ENCODE results near the gene CYP3A7. TPM values are rescaled to one million over a fixed set of nuclear protein-coding genes. Genes with fewer than 3 reads are reported as not detected.

The CYP3A7 gene
- total RNA-seq (2022; extraction: Qiagen RNA extraction; ENCODE audit: low read depth), result not detected in 5 replicates

GRCh38 chr7:99734987-99735386, at the start of gene CYP3A7:
Gene CYP3A7, minus strand, starts transcription at chr7:99735196. Its CDS starts 103 bp downstream, at chr7:99735093.

GRCh38 chr7:99784007-99784406, 49.0 kb upstream of the CYP3A7 start, which contains the start of gene CYP3A4:
Gene CYP3A4, minus strand, starts transcription at chr7:99784184. Its CDS starts 103 bp downstream, at chr7:99784081.

GRCh38 chr7:99679400-99680191, 55.4 kb downstream of the CYP3A7 start, which contains the start of gene CYP3A5:
Gene CYP3A5, minus strand, starts transcription at chr7:99679996. Its CDS starts 100 bp downstream, at chr7:99679896.

Other genes with a start within 250 kb of the CYP3A7 start
- gene ZNF394, start 234.9 kb downstream of the CYP3A7 start, total RNA-seq (2022; extraction: Qiagen RNA extraction; ENCODE audit: low read depth), result 15.6 to 21.2 TPM (median 18.3 TPM) in 5 replicates
- gene ZKSCAN5, start 230.5 kb downstream of the CYP3A7 start, total RNA-seq (2022; extraction: Qiagen RNA extraction; ENCODE audit: low read depth), result 9.0 to 9.9 TPM (median 9.2 TPM) in 5 replicates
- 4.9 to 7.0 TPM (median 6.9 TPM) in 5 replicates for gene FAM200A, start 183.1 kb downstream of the CYP3A7 start, total RNA-seq (2022; extraction: Qiagen RNA extraction; ENCODE audit: low read depth)
- gene ZNF655, start 176.6 kb downstream of the CYP3A7 start, total RNA-seq (2022; extraction: Qiagen RNA extraction; ENCODE audit: low read depth), result 52.7 to 61.6 TPM (median 54.2 TPM) in 5 replicates
- 0.91 to 1.6 TPM (median 1.0 TPM) in 5 replicates for gene TMEM225B, start 136.9 kb downstream of the CYP3A7 start, total RNA-seq (2022; extraction: Qiagen RNA extraction; ENCODE audit: low read depth)
- 8.2 to 10.3 TPM (median 9.1 TPM) in 5 replicates for gene ZSCAN25, start 118.2 kb downstream of the CYP3A7 start, total RNA-seq (2022; extraction: Qiagen RNA extraction; ENCODE audit: low read depth)
- gene CYP3A5, start 55.2 kb downstream of the CYP3A7 start, total RNA-seq (2022; extraction: Qiagen RNA extraction; ENCODE audit: low read depth), result 0.91 to 1.6 TPM (median 1.4 TPM) in 5 replicates
- 0.06 to 0.09 TPM in 2 of 5 replicates, not detected in the others for gene CYP3A4, start 49.0 kb upstream of the CYP3A7 start, total RNA-seq (2022; extraction: Qiagen RNA extraction; ENCODE audit: low read depth)
- gene CYP3A43, start 92.8 kb upstream of the CYP3A7 start, total RNA-seq (2022; extraction: Qiagen RNA extraction; ENCODE audit: low read depth), result not detected in 5 replicates
- gene OR2AE1, start 141.8 kb upstream of the CYP3A7 start, total RNA-seq (2022; extraction: Qiagen RNA extraction; ENCODE audit: low read depth), result not detected in 5 replicates
- gene TRIM4, start 184.3 kb upstream of the CYP3A7 start, total RNA-seq (2022; extraction: Qiagen RNA extraction; ENCODE audit: low read depth), result 24.7 to 26.5 TPM (median 25.3 TPM) in 5 replicates
- 0.12 to 0.43 TPM (median 0.23 TPM) in 4 of 5 replicates, not detected in the other for gene GJC3, start 194.4 kb upstream of the CYP3A7 start, total RNA-seq (2022; extraction: Qiagen RNA extraction; ENCODE audit: low read depth)
- gene AZGP1, start 240.8 kb upstream of the CYP3A7 start, total RNA-seq (2022; extraction: Qiagen RNA extraction; ENCODE audit: low read depth), result not detected in 5 replicates

Measured in A549 treated with GW870086 at 1 μM for 4 hours (cell line).